Osteocyte (in vitro differentiated cells): ENCODE results near the gene LAMA5. TPM values are rescaled to one million over a fixed set of nuclear protein-coding genes. Genes with fewer than 3 reads are reported as not detected.

Experiments
- DNase-seq: peaks from one replicate; pipeline ENCODE4 v3.0.0; 2021; ENCODE audit warnings: mixed read lengths; ENCODE audit not compliant: unreplicated experiment; ENCODE audit errors: extremely low spot score
- H3K27ac Mint-ChIP-seq: one replicate; pipeline ENCODE4 v1.8.0; 2021; ENCODE audit warnings: mild to moderate bottlenecking, mixed read lengths; ENCODE audit not compliant: unreplicated experiment
- H3K27me3 Mint-ChIP-seq: one replicate; pipeline ENCODE4 v1.8.0; 2021; ENCODE audit warnings: mixed read lengths; ENCODE audit not compliant: unreplicated experiment
- H3K36me3 Mint-ChIP-seq: one replicate; pipeline ENCODE4 v1.8.0; 2021; ENCODE audit warnings: mixed read lengths; ENCODE audit not compliant: unreplicated experiment
- H3K4me1 Mint-ChIP-seq: one replicate; pipeline ENCODE4 v1.8.0; 2021; ENCODE audit warnings: mixed read lengths; ENCODE audit not compliant: unreplicated experiment
- H3K4me3 Mint-ChIP-seq: one replicate; pipeline ENCODE4 v1.8.0; 2021; ENCODE audit warnings: mild to moderate bottlenecking, moderate library complexity, mixed read lengths; ENCODE audit not compliant: unreplicated experiment
- H3K9me3 Mint-ChIP-seq: one replicate; pipeline ENCODE4 v1.8.0; 2021; ENCODE audit warnings: mixed read lengths; ENCODE audit not compliant: unreplicated experiment
- total RNA-seq: library from RNA; stranded (reverse); gene quantifications from 2 replicates; pipeline ENCODE4 v1.2.1, GENCODE V29; 2021
- TF ChIP-seq, protein P1 (sequence below): fragments of 200-600 bp; sonication (generic); IDR thresholded peaks from 2 replicates; pipeline ENCODE4 v1.5.0; 2021; ENCODE audit warnings: antibody characterized with exemption, mild to moderate bottlenecking, moderate library complexity

LAMA5 gene
- total RNA-seq, 1 donor from 2014 or later: 201 TPM

DNA sequence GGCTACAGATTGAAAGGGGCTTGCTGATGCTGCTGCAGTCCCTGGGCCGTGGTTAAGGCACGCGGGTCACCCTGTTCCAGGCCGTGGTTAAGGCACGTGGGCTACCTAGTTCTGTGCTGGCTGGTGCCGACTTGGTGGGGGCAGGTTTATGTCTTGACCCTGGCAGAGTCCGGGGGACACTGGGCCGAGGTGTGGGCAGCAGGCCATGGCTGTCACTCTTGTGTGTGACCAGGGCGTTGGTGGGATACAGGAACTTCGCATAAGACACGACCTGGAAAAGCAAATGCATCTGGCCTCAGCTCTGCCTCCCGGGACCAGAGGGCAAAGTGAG lies 26.2 kb upstream of the LAMA5 start:
- H3K4me1 Mint-ChIP-seq: peaks cover 2% of the 10 kb centered on the region
- H3K27me3 Mint-ChIP-seq: no peaks in the 10 kb centered on the region
- no peaks in the 10 kb centered on the region for H3K9me3 Mint-ChIP-seq
- TF ChIP-seq, protein P1, sequence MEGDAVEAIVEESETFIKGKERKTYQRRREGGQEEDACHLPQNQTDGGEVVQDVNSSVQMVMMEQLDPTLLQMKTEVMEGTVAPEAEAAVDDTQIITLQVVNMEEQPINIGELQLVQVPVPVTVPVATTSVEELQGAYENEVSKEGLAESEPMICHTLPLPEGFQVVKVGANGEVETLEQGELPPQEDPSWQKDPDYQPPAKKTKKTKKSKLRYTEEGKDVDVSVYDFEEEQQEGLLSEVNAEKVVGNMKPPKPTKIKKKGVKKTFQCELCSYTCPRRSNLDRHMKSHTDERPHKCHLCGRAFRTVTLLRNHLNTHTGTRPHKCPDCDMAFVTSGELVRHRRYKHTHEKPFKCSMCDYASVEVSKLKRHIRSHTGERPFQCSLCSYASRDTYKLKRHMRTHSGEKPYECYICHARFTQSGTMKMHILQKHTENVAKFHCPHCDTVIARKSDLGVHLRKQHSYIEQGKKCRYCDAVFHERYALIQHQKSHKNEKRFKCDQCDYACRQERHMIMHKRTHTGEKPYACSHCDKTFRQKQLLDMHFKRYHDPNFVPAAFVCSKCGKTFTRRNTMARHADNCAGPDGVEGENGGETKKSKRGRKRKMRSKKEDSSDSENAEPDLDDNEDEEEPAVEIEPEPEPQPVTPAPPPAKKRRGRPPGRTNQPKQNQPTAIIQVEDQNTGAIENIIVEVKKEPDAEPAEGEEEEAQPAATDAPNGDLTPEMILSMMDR: no peak
- no peak for DNase-seq
- H3K36me3 Mint-ChIP-seq: peaks cover 3% of the 10 kb centered on the region
- no peak overlapping the region for H3K4me3 Mint-ChIP-seq
- H3K27ac Mint-ChIP-seq: no peak overlapping the region

DNA sequence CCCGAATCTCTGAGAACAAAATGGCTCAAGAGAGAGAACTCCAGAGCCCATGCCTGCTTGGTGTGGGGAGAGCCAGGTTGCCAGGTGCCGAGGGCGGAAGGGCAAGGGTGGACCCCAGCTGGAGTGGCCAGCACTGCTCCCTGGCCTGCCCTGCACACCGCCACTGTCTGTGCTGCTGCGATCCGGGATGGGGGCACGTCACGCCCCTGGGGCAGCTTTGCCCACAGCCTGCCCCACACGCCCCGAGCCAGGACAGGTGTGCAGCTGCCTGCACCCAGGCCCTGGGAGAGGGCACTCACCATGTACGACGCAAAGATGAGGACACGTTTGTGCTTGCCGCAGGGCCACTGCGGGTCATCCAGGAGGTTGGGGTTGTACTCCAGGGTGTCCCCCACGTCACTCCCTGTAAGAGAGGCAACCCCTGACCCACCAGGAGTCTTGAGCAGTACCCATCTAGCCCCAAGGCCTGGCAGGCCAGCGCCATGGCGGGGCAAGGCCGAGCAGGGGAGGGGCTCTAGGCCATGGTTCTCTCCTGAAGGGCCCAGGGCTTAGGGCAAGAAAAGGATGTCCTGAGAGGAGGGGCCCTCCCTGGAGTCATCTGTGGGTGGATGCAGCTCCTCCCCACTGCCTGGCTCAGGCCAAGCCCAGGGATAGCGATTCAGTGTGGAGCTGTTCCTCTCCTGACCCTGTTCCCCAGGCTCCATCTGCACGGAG lies 25.7 kb upstream of the LAMA5 start:
- Mint-ChIP-seq H3K9me3 (no peaks in the 10 kb centered on the region), H3K27ac (no peak overlapping the region), H3K4me1 (peaks cover 7% of the 10 kb centered on the region), H3K36me3 (peaks cover 3% of the 10 kb centered on the region), H3K27me3 (no peaks in the 10 kb centered on the region), H3K4me3 (no peak overlapping the region)
- DNase-seq: no peak
- TF ChIP-seq, protein P1: no peak

DNA sequence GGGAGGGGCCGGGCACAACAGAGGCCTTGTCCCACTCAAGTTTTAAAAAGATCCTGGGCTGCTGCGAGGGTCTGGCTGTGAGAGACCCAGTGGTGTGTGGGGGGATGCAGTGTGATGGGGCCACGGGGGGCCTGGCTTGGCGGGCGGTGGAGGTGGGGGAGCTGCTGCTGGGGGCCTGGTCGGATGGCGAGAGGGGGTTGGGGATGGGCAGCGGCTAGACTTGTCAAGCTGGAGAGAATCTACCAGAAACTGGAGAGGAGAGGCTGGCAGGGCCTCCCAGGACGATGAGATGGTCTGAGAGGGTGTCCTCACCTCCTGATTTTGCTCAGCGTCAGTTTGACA lies 24.9 kb upstream of the LAMA5 start:
- Mint-ChIP-seq H3K27me3 (no peaks in the 10 kb centered on the region), H3K9me3 (no peaks in the 10 kb centered on the region), H3K4me1 (peaks cover 11% of the 10 kb centered on the region), H3K4me3 (no peak overlapping the region), H3K36me3 (peaks cover 3% of the 10 kb centered on the region), H3K27ac (no peak overlapping the region)
- TF ChIP-seq, protein P1: no peak
- DNase-seq: no peak

DNA sequence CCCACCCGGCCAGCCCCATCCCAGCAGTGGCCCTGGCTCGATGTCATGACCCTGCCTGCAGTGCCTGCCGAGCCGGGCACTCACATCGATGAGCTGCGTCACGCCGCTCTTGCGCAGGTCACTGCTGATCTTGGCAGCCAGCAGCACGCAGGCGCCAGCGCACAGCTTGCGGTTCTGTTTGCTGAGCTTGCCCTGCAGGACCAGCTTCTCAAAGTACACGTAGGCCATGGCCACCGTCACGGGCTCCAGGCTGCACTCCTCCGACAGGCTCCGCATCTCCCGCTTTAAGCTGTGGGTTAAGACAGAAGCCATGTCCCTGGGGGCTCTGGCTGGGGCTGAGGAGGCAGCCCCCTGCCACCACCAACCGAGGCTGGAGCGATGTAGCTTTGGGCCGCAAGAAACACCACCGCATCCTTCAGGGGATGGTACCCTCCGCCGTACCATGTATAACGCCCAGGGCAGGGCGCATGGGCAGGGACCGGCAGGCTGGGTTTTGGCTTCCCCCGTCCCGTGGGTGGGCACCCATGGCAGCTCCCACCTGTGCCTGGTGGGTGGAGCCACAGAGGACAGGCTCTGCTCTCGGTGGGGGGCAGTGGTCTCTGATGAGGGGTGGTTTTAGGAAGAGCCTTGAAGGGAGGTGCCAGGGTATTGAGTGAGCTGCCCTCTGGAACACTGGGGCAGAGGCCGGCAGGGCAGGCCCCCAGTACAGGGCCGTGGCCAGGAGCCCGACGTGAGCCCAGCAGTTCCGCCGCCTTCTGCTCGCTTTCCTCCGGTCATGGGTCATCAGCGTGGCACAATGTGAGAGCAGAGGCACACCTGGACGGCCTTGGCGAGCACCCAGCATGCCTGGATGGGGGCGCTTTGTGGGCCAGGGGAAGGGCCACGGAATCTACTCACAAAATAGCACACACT lies 24.3 kb upstream of the LAMA5 start:
- peaks cover 11% of the 10 kb centered on the region for H3K4me1 Mint-ChIP-seq
- H3K36me3 Mint-ChIP-seq: peaks cover 3% of the 10 kb centered on the region
- DNase-seq: no peak
- H3K4me3 Mint-ChIP-seq: no peak overlapping the region
- H3K9me3 Mint-ChIP-seq: no peaks in the 10 kb centered on the region
- H3K27me3 Mint-ChIP-seq: no peaks in the 10 kb centered on the region
- TF ChIP-seq, protein P1: no peak
- no peak overlapping the region for H3K27ac Mint-ChIP-seq
